SU-DHL-6 (cell line): ENCODE results near the gene C6orf118.

Source experiments
- H2AFZ ChIP-seq: fragments of 200-600 bp; sonication (generic); 2 replicates; pipeline ENCODE4 v1.6.1; 2014; ENCODE audit warnings: low read depth, mild to moderate bottlenecking, moderate library complexity, mixed read lengths, antibody characterized with exemption, low read length; ENCODE audit not compliant: severe bottlenecking
- H3F3A ChIP-seq: fragments of 200-600 bp; shearing (Covaris generic); 2 replicates; pipeline ENCODE4 v1.6.0; 2016; ENCODE audit warnings: antibody characterized with exemption, mild to moderate bottlenecking; ENCODE audit not compliant: insufficient read depth
- H3K27ac ChIP-seq: fragments of 200-600 bp; sonication (generic); 2 replicates; pipeline ENCODE4 v1.5.1; 2016; ENCODE audit warnings: low read depth, mild to moderate bottlenecking, low read length, moderate library complexity, mixed read lengths
- H3K27me3 ChIP-seq: fragments of 200-600 bp; sonication (generic), shearing (Covaris generic); 2 replicates; pipeline ENCODE4 v1.6.0; 2014; ENCODE audit warnings: mild to moderate bottlenecking, low read length
- H3K36me3 ChIP-seq: fragments of 200-600 bp; sonication (generic); 2 replicates; pipeline ENCODE4 v1.6.1; 2014; ENCODE audit warnings: mild to moderate bottlenecking, low read length, mixed read lengths
- H3K4me2 ChIP-seq: fragments of 300-600, 200-600 bp; shearing (Covaris generic), sonication (generic); 2 replicates; pipeline ENCODE4 v1.6.0; 2014; ENCODE audit warnings: low read length, low read depth, mild to moderate bottlenecking; ENCODE audit not compliant: poor library complexity, severe bottlenecking
- H3K4me3 ChIP-seq: fragments of 200-600 bp; sonication (generic); 2 replicates; pipeline ENCODE4 v1.5.1; 2014; ENCODE audit warnings: antibody characterized with exemption, low read length, mild to moderate bottlenecking, mixed read lengths; ENCODE audit not compliant: insufficient read depth, poor library complexity, severe bottlenecking
- H3K79me2 ChIP-seq: fragments of 200-600 bp; sonication (generic); 2 replicates; pipeline ENCODE4 v1.6.1; 2014; ENCODE audit warnings: mild to moderate bottlenecking, low read length, moderate library complexity; ENCODE audit not compliant: insufficient read depth
- H3K9ac ChIP-seq: fragments of 200-600 bp; sonication (generic); 2 replicates; pipeline ENCODE4 v1.7.0; 2014; ENCODE audit warnings: mild to moderate bottlenecking, low read length
- H3K9me2 ChIP-seq: fragments of 200-600 bp; sonication (generic); replicated peaks from 2 replicates; pipeline ENCODE4 v1.6.1; 2014; ENCODE audit warnings: low read length; ENCODE audit not compliant: insufficient read depth
- H3K9me3 ChIP-seq: fragments of 200-600 bp; sonication (generic); 2 replicates; pipeline ENCODE4 v1.6.1; 2014; ENCODE audit warnings: low read length, mixed read lengths; ENCODE audit not compliant: insufficient read depth
- H4K20me1 ChIP-seq: fragments of 200-600 bp; sonication (generic); 2 replicates; pipeline ENCODE4 v1.6.1; 2014; ENCODE audit warnings: low read depth, mild to moderate bottlenecking, antibody characterized with exemption, low read length, moderate library complexity, mixed read lengths
- CTCF ChIP-seq: fragments of 200-600 bp; sonication (generic); IDR thresholded peaks from one replicate; pipeline ENCODE4 v1.5.1; 2017; ENCODE audit warnings: antibody characterized with exemption, mild to moderate bottlenecking, low read length, moderate library complexity; ENCODE audit not compliant: insufficient read depth, poor library complexity, severe bottlenecking
- EZH2phosphoT487 ChIP-seq: fragments of 200-600 bp; sonication (generic), shearing (Covaris generic); conservative IDR thresholded peaks from 2 replicates; pipeline ENCODE4 v1.6.1; 2018; ENCODE audit warnings: mild to moderate bottlenecking, antibody characterized with exemption, low read length, moderate library complexity, mixed read lengths

Gene C6orf118

GRCh38 chr6:165245701-165246100 is 63.7 kb downstream of the C6orf118 start:
- no peaks in the 10 kb centered on the region for H4K20me1 ChIP-seq

GRCh38 chr6:165245287-165245686 is 64.1 kb downstream of the C6orf118 start:
- Histone ChIP-seq H3K4me2 (no peak overlapping the region), H3K27me3 (no peaks in the 10 kb centered on the region), H3F3A (no peaks in the 10 kb centered on the region), H3K27ac (no peak overlapping the region), H3K9me3 (no peaks in the 10 kb centered on the region), H4K20me1 (no peaks in the 10 kb centered on the region), H3K9ac (no peak overlapping the region), H3K4me3 (no peak overlapping the region), H3K9me2 (no peaks in the 10 kb centered on the region; the same call in 1 of the 2 replicates), H2AFZ (no peak overlapping the region), H3K36me3 (no peaks in the 10 kb centered on the region), H3K79me2 (no peaks in the 10 kb centered on the region)
- TF ChIP-seq EZH2phosphoT487 = no peak
- no peak for TF ChIP-seq CTCF

More at GRCh38 chr6:165245701-165246100, 63.7 kb downstream of the C6orf118 start:
- no peaks in the 10 kb centered on the region for H3K79me2 ChIP-seq
- H3K36me3 ChIP-seq = no peaks in the 10 kb centered on the region
- H3K9ac ChIP-seq = no peak overlapping the region
- TF ChIP-seq CTCF (no peak), EZH2phosphoT487 (no peak)
- no peaks in the 10 kb centered on the region for H3K9me3 ChIP-seq
- H2AFZ ChIP-seq = no peak overlapping the region
- H3K27me3 ChIP-seq = no peaks in the 10 kb centered on the region
- no peak overlapping the region for H3K4me2 ChIP-seq
- no peaks in the 10 kb centered on the region for H3F3A ChIP-seq
- no peaks in the 10 kb centered on the region; the same call in 1 of the 2 replicates for H3K9me2 ChIP-seq
- no peak overlapping the region for H3K27ac ChIP-seq
- no peak overlapping the region for H3K4me3 ChIP-seq

DNA sequence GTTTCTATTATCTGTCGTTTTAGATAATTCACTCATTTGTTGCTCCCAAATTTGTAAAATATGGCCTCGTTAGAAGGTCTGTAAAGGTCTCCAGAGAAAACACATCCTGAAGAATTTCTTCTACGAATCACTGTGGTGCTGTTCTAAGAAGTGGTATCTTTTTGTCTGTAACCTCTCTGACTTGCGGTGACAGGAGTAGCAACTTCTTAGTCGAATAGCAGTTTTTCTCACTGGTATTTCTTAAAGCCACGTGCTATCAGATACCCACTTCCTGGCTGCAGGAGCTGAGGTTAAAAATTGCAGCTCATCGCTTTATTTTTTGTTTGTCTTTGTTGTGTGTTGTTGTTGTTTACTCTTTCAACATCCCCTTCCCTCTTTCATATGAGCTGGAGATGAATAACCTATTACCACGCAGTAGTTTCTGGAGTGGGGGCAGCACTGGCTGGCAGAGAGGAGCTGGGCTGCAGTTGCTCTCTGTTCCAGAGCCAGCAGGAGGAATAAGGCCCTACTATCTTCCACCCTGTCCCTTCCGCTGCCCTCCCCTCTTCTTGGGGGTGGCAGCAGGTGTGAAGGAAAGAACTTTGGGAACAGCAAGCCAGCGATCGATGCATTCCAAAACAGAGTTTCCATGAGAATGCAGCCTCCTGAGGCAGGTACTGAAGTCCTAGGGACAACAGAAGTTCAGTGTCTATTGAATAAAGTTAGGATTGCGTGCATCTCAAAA is 64.7 kb downstream of the C6orf118 start:
- Histone ChIP-seq H3K4me3 (no peak overlapping the region), H3K9me3 (no peaks in the 10 kb centered on the region), H3K36me3 (no peaks in the 10 kb centered on the region), H3K79me2 (no peaks in the 10 kb centered on the region), H3K27me3 (no peaks in the 10 kb centered on the region), H3K4me2 (no peak overlapping the region), H3K27ac (no peak overlapping the region), H3K9ac (no peak overlapping the region), H4K20me1 (no peaks in the 10 kb centered on the region), H3F3A (no peaks in the 10 kb centered on the region), H2AFZ (no peak overlapping the region), H3K9me2 (no peaks in the 10 kb centered on the region; the same call in 1 of the 2 replicates)
- TF ChIP-seq CTCF (no peak), EZH2phosphoT487 (no peak)
